Measurements from ENCODE around the gene FAM120A. TPM values are rescaled to one million over a fixed set of nuclear protein-coding genes. Genes with fewer than 3 reads are reported as not detected.

Gene FAM120A
- total RNA-seq, 1 donor from 2014 or later = 147 TPM

DNA sequence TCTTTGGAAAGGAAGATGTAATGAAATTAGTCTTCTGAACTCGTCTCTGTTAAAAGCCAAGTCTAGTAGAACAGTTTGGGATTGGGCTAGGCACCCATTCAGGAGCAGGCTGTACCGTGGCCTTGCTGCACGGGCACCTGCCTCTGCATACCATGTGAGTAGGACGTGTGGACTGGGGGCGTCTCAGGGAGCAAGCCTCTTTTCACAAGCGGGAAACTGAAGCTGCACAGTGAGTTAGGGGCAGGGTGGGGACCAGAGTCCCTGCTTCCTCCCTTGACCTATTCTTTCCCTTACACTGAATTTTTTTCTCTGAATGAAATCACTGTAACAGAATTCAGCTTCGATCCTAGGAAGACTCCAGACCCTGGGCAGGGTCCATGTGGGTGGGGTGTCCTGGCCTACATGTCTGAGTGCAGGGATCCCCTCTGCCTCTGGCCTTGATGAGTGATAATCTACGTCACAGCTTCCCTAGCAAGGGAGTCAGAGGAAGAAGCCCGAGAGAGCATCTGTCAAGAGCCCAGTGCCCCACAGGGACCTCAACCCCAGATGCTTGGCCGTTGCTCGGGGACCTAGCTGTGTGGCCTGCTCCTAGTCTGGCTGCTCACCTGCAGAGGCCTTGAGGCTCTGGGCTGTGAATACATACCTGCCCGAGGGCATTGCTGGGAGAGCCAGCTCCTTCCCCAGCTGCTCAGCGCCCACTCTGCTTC, 140.0 kb downstream of the FAM120A start:
- no peaks in the 10 kb centered on the region for H3K36me3 Mint-ChIP-seq (ENCODE audit: low read depth)
- peaks cover 22% of the 10 kb centered on the region for H3K4me1 Mint-ChIP-seq
- peak overlapping the region; percentile 53 for H3K27ac Mint-ChIP-seq

DNA sequence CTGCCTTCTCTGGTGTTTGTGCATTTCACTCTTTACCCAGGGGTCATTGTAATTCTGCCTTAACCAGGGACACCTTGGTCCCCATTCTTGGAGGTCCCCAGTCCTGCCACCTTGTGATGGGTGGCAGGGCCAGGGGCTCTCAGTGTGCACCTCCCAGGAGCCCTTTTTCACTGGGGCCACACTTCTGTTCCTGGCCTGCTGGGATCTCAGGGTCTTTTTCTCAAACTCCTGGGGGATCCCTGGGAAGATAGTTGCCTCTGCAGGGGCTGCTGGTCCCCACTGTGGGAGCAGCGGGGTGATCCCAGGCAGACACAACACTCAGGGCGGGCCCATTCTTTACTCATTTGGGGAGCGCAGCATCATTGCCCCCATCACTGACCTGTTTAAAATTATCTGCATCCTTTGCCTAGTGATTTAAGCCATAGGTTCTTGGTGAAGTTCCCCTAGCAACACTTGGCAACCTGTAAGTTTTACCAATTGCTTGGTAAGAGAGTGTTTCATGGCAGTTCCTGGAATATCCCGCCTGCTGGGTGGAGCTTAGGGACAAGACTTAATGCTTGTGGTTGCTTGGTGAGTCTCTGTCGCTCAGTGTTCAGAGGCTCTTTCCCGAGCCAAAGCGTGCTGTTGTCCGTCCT, 140.6 kb downstream of the FAM120A start:
- Mint-ChIP-seq H3K27ac (no peak overlapping the region), H3K9me3 (no peaks in the 10 kb centered on the region), H3K27me3 (no peaks in the 10 kb centered on the region), H3K4me1 (peaks cover 19% of the 10 kb centered on the region), H3K36me3 (ENCODE audit: low read depth) (no peaks in the 10 kb centered on the region), H3K4me3 (no peak overlapping the region)
- no peak for DNase-seq
- intact Hi-C loops (cut with micrococcal nuclease) = no loop called here

More for the DNA sequence above, 140.0 kb downstream of the FAM120A start:
- Mint-ChIP-seq H3K9me3 (no peaks in the 10 kb centered on the region), H3K27me3 (no peaks in the 10 kb centered on the region), H3K4me3 (no peak overlapping the region)
- intact Hi-C loops (cut with micrococcal nuclease) = no loop called here
- DNase-seq = peak; percentile 51

DNA sequence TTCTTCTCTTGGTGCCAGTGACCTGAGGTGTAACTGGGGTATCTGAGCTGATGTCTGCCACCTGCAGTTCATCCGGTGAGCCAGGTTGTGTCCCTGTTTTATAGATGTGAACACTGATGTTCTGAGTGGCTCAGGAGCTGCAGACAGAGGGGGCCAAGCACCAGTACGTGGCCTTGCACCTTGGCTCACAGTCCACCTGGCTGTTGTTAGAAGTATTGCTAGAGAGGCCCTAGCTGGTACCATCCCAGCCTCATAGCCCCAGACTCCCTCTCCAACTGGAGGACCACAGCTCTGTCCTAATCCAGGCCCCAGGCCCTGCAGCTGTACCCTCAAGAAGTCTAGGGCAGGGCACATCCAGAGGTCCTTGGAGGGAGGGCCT, 141.1 kb downstream of the FAM120A start:
- H3K4me1 Mint-ChIP-seq = peaks cover 23% of the 10 kb centered on the region
- H3K36me3 Mint-ChIP-seq (ENCODE audit: low read depth) = no peaks in the 10 kb centered on the region
- no peaks in the 10 kb centered on the region for H3K27me3 Mint-ChIP-seq
- no peak overlapping the region for H3K27ac Mint-ChIP-seq
- H3K4me3 Mint-ChIP-seq = no peak overlapping the region
- no peak for DNase-seq
- intact Hi-C loops (cut with micrococcal nuclease) = no loop called here
- H3K9me3 Mint-ChIP-seq = no peaks in the 10 kb centered on the region

DNA sequence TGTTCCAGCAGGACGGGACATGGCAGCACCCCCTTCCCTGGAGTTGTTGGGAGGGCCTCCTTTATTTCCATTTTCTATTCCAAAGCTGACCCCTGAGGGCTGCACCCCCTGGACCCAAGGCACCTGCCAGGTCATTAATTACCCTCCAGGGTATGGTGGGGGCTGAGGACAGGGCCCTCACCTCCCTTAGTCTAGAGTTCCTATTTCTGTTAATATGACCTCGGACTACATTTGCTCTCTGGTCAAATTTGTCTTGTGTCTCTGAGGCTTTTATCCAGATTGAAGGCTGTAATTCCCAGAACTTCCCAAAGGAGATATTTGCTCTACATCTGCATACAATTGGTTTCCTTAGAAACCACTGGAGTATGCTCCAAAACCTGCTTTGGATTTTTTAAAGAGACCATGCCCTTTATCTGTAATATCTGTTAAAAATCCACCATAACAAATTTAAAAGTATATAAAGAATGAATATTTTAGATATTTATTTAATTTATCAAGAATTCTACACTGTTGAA, 141.7 kb downstream of the FAM120A start:
- H3K36me3 Mint-ChIP-seq (ENCODE audit: low read depth) = no peaks in the 10 kb centered on the region
- DNase-seq = no peak

DNA sequence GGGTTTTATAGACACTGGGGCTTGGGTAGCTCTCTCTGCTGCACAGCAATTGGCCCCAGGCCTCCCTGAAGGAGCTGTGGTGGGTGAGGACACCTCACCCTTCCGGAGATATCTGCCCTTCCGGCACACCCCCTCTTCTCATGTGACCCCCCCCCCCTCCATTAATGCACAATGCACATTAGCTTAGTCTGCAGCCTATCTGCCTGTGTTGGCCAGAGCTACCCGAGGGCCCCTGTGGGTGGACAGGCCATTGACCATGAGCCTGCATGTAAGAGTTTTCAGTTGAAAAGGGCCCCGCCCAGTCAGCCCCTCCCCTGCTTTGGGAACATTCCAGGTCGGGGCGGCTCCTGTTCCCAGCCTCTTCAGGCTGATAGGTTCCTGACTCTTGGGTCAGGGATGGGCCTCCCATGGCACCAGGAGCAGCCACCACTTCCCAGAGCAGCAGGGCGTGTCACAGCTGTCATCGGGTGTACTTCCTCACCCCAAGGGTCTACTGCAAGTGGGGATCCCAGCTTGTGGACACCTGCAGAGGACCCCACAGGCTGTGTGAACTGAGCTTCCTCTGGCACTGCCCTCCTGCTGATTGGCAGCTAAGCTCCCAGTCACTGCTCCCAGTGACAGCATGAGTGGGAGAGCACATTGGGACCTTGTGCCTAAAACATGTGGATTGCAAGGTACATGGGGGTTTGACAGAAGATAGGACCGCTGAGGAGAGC, 142.7 kb downstream of the FAM120A start:
- Mint-ChIP-seq H3K36me3 (ENCODE audit: low read depth) (no peaks in the 10 kb centered on the region), H3K4me3 (no peak overlapping the region), H3K27me3 (no peaks in the 10 kb centered on the region), H3K4me1 (peaks cover 32% of the 10 kb centered on the region), H3K9me3 (no peaks in the 10 kb centered on the region), H3K27ac (no peak overlapping the region)
- no peak for DNase-seq
- intact Hi-C loops (cut with micrococcal nuclease) = no loop called here

More for the DNA sequence above, 141.7 kb downstream of the FAM120A start:
- no peaks in the 10 kb centered on the region for H3K9me3 Mint-ChIP-seq
- no peak overlapping the region for H3K27ac Mint-ChIP-seq
- intact Hi-C loops (cut with micrococcal nuclease) = no loop called here
- no peaks in the 10 kb centered on the region for H3K27me3 Mint-ChIP-seq
- H3K4me1 Mint-ChIP-seq = peaks cover 27% of the 10 kb centered on the region
- H3K4me3 Mint-ChIP-seq = no peak overlapping the region

DNA sequence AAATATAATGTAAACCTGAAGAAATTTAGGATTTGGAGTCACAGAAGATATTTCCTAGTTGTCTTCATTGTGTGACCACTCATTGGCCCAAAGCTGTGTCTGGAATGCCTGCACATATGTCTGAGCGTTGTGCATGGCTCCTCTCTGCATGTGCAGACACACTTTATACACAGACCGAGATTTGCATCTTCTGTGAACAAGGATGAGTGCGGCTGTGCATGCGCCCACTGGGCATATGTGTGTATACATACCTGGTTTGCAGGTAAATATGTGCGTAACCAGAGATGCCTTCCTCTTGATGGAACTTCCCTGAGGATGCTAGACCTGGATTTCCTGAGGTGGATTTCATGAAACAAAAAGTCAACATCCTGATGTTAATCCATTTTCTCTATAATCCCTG, 144.0 kb downstream of the FAM120A start:
- Mint-ChIP-seq H3K27ac (no peak overlapping the region), H3K9me3 (no peaks in the 10 kb centered on the region), H3K4me1 (peaks cover 38% of the 10 kb centered on the region), H3K27me3 (no peaks in the 10 kb centered on the region), H3K4me3 (no peak overlapping the region), H3K36me3 (ENCODE audit: low read depth) (peaks cover 3% of the 10 kb centered on the region)
- DNase-seq = no peak
- intact Hi-C loops (cut with micrococcal nuclease) = no loop called here

DNA sequence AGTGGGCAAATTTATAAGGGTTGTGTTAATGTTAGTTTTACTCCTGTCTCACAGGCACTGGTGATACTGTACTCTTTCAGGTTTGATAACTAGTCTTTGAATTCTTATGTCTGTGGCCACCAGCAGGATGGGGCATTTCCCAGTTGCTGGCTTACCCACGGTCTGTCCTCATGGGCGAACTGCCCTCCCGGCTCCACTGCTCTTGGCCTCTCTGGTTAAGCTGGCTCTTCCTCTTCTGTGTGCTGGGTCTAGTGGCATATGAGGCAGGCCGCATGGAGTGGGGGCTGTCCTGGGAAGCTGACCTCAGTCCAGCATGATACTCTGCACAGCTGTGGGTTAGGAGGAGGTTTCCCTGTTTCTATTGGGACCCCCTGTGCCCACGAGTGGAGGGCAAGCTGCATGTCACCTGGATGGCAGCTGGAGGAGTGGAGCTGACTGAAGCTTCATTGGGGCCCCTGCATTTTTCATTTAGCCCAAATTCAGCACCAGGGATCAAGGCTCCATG, 144.4 kb downstream of the FAM120A start:
- no peak overlapping the region for H3K4me3 Mint-ChIP-seq
- H3K36me3 Mint-ChIP-seq (ENCODE audit: low read depth) = peaks cover 3% of the 10 kb centered on the region
- H3K9me3 Mint-ChIP-seq = no peaks in the 10 kb centered on the region
- H3K4me1 Mint-ChIP-seq = peaks cover 42% of the 10 kb centered on the region
- no peak overlapping the region for H3K27ac Mint-ChIP-seq
- intact Hi-C loops (cut with micrococcal nuclease) = no loop called here
- DNase-seq = no peak
- H3K27me3 Mint-ChIP-seq = no peaks in the 10 kb centered on the region

DNA sequence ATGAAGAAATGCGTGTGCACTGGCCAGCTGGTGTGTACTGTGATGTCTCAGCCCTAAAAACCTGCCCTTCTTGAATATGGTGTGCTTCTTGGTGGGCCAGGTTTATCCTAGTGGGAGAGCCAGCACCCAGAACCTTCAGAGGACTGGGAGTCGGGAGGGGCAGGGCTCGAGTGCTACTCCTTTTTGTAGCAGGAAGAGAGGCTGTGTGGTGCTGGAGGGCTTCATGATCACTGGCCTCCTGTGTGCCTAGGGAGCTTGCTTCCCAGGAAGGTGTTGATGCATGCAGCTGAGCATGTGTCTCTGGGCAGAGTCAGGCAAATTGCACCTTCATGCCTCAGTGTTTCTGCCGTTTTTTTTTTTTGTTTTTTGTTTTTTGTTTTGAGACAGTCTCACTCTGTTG, 144.9 kb downstream of the FAM120A start:
- intact Hi-C loops (cut with micrococcal nuclease) = no loop called here
- no peaks in the 10 kb centered on the region for H3K27me3 Mint-ChIP-seq
- H3K36me3 Mint-ChIP-seq (ENCODE audit: low read depth) = peaks cover 3% of the 10 kb centered on the region
- H3K4me3 Mint-ChIP-seq = no peak overlapping the region
- no peak for DNase-seq
- no peaks in the 10 kb centered on the region for H3K9me3 Mint-ChIP-seq
- peaks cover 42% of the 10 kb centered on the region for H3K4me1 Mint-ChIP-seq
- H3K27ac Mint-ChIP-seq = no peak overlapping the region

DNA sequence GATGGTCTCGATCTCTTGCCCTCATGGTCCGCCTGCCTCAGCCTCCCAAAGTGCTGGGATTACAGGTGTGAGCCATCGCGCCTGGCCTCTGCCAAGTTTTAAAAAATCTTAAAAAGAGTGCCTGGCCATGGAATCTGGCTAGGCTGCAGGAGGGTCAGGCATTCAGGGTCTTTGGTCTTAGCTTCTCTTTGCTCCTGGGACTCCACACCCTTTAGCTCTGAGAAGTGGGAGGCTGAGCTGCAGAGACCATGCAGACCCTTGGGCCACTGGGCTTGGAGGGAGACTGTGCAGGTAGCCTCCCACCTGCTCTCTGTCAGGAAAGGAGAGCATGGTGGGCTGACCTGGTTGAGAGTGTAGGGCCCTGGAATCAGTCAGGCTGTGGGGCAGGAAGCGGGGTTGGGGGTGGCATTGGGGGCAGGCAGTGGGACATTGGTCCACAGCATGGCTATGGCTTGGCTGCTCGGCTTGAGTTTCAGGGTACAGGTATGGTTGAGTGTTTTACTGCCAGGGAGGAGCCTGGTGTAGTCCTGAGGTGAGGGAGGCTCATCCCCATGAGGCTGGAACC, 145.7 kb downstream of the FAM120A start:
- no peak overlapping the region for H3K4me3 Mint-ChIP-seq
- peaks cover 41% of the 10 kb centered on the region for H3K4me1 Mint-ChIP-seq
- H3K36me3 Mint-ChIP-seq (ENCODE audit: low read depth) = peaks cover 3% of the 10 kb centered on the region
- H3K9me3 Mint-ChIP-seq = no peaks in the 10 kb centered on the region
- H3K27me3 Mint-ChIP-seq = no peaks in the 10 kb centered on the region
- H3K27ac Mint-ChIP-seq = no peak overlapping the region
- no peak for DNase-seq
- intact Hi-C loops (cut with micrococcal nuclease) = no loop called here

DNA sequence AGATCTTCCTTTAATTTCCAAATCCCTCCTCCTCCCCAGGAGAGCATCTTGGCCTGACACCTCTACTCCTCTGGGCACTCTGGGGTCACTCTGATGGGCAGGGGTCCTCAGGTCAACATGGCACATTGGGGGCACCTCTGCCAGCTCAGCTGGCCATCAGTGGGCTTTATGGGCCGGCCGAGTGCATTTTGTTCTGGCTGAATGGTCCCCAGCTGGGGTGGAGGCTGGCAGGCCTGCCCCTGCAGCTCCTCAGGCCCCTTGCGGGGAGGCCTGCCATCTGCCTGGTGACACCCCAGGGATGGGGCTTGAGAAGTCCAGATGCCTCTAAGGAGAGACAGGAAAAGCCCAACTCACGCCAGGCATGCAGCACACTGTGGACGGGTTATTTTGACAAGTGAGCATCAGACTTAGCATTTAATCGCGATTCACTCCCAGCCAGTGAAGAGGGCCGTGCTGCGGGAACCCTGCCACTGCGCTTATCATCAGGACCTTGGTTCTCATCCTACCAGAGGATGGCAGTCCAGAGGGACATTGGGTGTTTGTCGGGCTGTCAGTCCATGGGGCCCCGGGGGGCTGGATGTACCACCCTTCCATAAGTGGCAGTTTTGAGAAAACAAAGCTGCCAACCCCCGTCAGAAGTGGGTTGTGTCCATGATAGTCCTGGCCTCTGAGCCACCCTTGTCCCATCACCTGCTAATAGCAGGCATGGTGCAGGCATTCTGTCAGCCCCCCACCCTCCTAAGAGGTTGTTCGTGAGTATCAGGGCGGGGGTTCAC, 146.6 kb downstream of the FAM120A start:
- Mint-ChIP-seq H3K27ac (no peak overlapping the region), H3K4me1 (peaks cover 37% of the 10 kb centered on the region)
- intact Hi-C loops (cut with micrococcal nuclease) = no loop called here

DNA sequence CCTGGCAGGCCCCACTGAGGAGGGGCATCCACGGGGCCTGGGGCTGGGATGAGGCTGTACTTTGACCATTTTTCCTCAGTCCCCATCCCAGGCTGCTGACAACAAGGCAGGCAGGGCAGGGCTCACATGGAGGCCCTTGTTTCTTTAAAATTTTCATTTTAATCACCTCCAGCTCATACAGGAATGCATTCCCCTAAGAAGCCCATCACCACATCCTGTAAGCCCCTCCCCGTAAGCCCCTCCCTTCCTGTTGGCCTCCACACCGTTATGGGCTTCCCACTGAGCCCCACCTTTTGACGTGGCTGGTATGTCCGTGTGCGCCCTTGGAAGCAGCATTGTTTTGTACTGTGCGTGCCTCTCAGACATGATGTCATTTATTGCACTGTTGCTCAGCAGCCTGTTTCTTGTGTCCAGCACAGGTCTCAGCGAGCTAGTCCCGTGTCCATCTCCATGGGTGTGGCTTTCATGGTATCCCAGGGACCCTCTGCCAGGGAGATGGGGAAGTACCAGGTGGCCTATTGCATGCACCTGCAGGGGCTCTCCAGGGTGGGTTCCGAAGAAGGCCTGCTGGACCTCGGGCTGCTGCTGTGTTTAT, 147.3 kb downstream of the FAM120A start:
- peaks cover 3% of the 10 kb centered on the region for H3K36me3 Mint-ChIP-seq (ENCODE audit: low read depth)
- intact Hi-C loops (cut with micrococcal nuclease) = no loop called here
- DNase-seq = peak; percentile 71
- H3K27me3 Mint-ChIP-seq = no peaks in the 10 kb centered on the region
- peak overlapping the region; percentile 45 for H3K27ac Mint-ChIP-seq
- peaks cover 37% of the 10 kb centered on the region for H3K4me1 Mint-ChIP-seq
- peaks cover 1% of the 10 kb centered on the region for H3K9me3 Mint-ChIP-seq
- peak overlapping the region; percentile 60 for H3K4me3 Mint-ChIP-seq

More for the DNA sequence above, 146.6 kb downstream of the FAM120A start:
- peaks cover 3% of the 10 kb centered on the region for H3K36me3 Mint-ChIP-seq (ENCODE audit: low read depth)
- no peak for DNase-seq
- no peaks in the 10 kb centered on the region for H3K9me3 Mint-ChIP-seq
- H3K4me3 Mint-ChIP-seq = no peak overlapping the region
- no peaks in the 10 kb centered on the region for H3K27me3 Mint-ChIP-seq

DNA sequence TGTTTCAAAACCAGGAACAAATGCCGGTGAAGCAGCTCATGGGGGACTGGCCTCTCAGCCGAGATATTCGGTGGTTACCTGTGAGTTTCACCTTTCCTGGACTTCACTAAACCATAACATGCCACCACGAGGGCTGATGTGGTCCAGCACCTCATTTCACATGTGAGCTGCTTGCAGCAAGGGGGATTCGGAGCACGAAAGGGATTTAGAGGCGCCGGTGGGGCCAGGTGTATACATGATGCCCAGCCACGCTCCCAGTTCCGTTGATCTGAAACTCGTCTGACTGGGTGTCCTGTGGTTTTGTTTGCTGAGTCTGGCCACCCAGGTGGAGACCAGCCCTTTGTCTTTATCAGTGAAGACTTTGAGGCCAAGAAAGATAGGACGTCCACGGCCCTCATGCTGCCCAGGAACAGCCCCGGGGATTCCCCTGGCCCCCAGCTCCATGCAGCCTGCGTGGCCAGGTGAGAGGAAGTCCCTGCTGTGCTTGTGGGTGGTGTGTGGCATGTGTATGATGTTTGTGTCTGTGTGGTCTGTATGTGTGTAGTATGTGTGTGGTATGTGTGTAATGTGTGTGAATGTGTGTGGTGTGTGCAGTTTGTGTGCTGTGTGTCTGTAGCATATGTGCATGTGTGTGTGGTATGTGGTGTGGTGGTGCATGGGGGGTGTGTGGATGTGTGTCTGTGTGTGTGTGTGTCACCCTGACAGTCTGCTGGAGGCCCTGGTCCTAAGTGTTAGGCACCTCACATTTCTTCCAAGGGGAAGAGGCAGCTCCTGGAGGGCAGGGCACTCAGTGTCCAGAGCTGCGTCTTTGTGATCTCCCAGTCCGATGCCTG, 148.3 kb downstream of the FAM120A start:
- peak overlapping the region; percentile 35 for H3K27ac Mint-ChIP-seq
- intact Hi-C loops (cut with micrococcal nuclease) = no loop called here
- peaks cover 3% of the 10 kb centered on the region for H3K9me3 Mint-ChIP-seq
- H3K4me1 Mint-ChIP-seq = peaks cover 37% of the 10 kb centered on the region
- DNase-seq = no peak
- peak overlapping the region; percentile 17 for H3K4me3 Mint-ChIP-seq
- H3K36me3 Mint-ChIP-seq (ENCODE audit: low read depth) = peaks cover 5% of the 10 kb centered on the region
- no peaks in the 10 kb centered on the region for H3K27me3 Mint-ChIP-seq
